Measurements from ENCODE around the gene DOCK2. TPM values are rescaled to one million over a fixed set of nuclear protein-coding genes. Genes with fewer than 3 reads are reported as not detected.

The DOCK2 gene
- total and polyA plus RNA-seq, 9 of the 15 experiments (the other 6 are each of a cell fraction or from before 2014, with no cell fraction given), result 4.5 to 42.6 (median 20.5) TPM

DNA sequence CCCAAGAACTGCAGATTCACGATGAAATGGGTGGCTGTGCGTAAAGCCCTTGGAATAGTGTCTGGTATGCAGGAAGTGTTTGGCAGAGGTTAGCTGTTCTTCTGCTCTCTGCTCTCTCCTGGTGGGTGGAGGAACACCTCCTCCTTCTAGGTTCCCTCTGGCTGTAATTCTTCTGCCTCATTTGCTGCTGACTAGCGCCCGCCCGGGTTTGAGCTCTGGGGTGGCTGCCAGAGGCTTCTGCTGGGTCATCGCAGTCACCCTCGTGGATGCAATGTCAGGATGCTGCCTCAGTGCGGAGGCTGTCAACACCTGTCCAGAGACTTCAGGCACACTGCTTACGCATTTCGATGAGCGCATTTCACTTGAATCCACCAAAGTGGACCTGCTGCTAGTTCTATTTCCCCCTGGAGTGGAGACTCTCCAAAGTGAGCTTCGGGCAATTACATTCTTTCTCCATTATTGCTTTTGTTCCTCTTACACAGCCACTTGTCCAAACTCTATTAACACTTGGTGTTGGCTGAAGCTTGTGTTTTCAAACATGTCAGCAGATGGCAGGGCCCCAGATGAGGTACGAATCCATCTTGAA, 11.7 kb downstream of the DOCK2 start:
- Histone ChIP-seq H3K36me3 (ENCODE audit: control insufficient read depth, insufficient read depth, low read length) (no peaks in the 10 kb centered on the region), H3K27me3 (ENCODE audit: control insufficient read depth in 2 of 2, insufficient read depth in 2 of 2, low read length in 2 of 2) (no peaks in the 10 kb centered on the region), H3K79me2 (ENCODE audit: control insufficient read depth, insufficient read depth, low read length) (no peaks in the 10 kb centered on the region; the same call in 1 of the 3 replicates), H3K4me2 (ENCODE audit: insufficient read depth, low read length) (no peak overlapping the region), H3K9ac (ENCODE audit: insufficient read depth in 1 of 2, low read depth in 2 of 2, low read length in 2 of 2) (no peak overlapping the region), H3K9me3 (replicated peaks; ENCODE audit: control insufficient read depth, insufficient read depth, low read depth, low read length) (no peaks in the 10 kb centered on the region), H3K9me1 (ENCODE audit: control insufficient read depth, insufficient read depth, low read length) (no peaks in the 10 kb centered on the region), H4K20me1 (replicated peaks; ENCODE audit: control insufficient read depth, insufficient read depth, low read length) (peaks cover 7% of the 10 kb centered on the region; the same call in 1 of the 2 replicates), H3K4me3 (no peak overlapping the region), H3K27ac (ENCODE audit: extremely low read depth, low read depth, low read length) (no peak overlapping the region), H2AFZ (ENCODE audit: low read depth, low read length) (no peak overlapping the region), H3K4me1 (replicated peaks in 1 of 2; ENCODE audit: control insufficient read depth in 2 of 2, insufficient read depth in 2 of 2, low read length in 2 of 2) (peaks cover 11 to 44% of the 10 kb centered on the region in 2 experiments)
- POLR2A ChIA-PET, result no interaction called here
- intact Hi-C loops (cut with micrococcal nuclease) (no loop called here), in situ Hi-C loops (cut with MboI) (no loop called here)
- no TSS peak for BruUV-seq (replicated peaks)
- CTCF ChIA-PET (ENCODE audit: low intra/inter-chr PET ratio), result no interaction called here
- 43% methylated on average over 13 of the region's 13 CpGs for WGBS (ENCODE audit: insufficient coverage, low coverage, missing lambda C conversion rate)
- TF ChIP-seq NFE2 (IDR thresholded peaks at IDR 0.05; ENCODE audit: low read depth), result peak; percentile 38; the same call in 1 of the 2 replicates
- TF ChIP-seq ZNF184 (CRISPR knock-in tag; IDR thresholded peaks at IDR 0.05), result no peak
- ATAC-seq (no peak), DNase-seq (ENCODE audit: extremely low read depth in 1 of 4, low spot score in 3 of 4) (peak in 1 of 4 experiments; percentile 11), FAIRE-seq (no peak)

DNA sequence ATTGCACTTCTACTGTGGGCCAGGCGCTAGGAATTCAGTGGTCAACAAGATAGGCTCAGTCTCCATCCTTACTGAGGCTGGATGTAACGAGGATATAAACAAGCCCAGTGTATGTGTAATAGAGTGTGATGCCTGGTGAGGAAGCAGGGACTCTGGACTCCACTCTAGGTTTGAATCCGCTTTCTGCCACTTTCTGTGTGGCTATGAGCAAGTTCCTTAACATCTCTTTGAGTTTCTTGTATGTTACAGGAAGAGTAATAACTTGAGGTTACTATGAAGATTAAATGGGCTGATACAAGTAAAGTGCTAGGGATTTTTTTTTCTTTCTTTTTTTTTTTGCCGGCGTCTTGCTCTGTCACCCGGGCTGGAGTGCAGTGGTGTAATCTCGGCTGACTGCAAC, 12.4 kb downstream of the DOCK2 start:
- Histone ChIP-seq H3K4me2 (ENCODE audit: insufficient read depth, low read length) (no peak overlapping the region), H3K27me3 (ENCODE audit: control insufficient read depth in 2 of 2, insufficient read depth in 2 of 2, low read length in 2 of 2) (no peaks in the 10 kb centered on the region), H3K9me3 (replicated peaks; ENCODE audit: control insufficient read depth, insufficient read depth, low read depth, low read length) (no peaks in the 10 kb centered on the region), H3K9me1 (ENCODE audit: control insufficient read depth, insufficient read depth, low read length) (no peaks in the 10 kb centered on the region), H3K9ac (ENCODE audit: insufficient read depth in 1 of 2, low read depth in 2 of 2, low read length in 2 of 2) (no peak overlapping the region), H3K27ac (ENCODE audit: extremely low read depth, low read depth, low read length) (no peak overlapping the region), H3K79me2 (ENCODE audit: control insufficient read depth, insufficient read depth, low read length) (no peaks in the 10 kb centered on the region; the same call in 1 of the 3 replicates), H2AFZ (ENCODE audit: low read depth, low read length) (no peak overlapping the region), H3K36me3 (ENCODE audit: control insufficient read depth, insufficient read depth, low read length) (no peaks in the 10 kb centered on the region), H3K4me3 (no peak overlapping the region), H4K20me1 (replicated peaks; ENCODE audit: control insufficient read depth, insufficient read depth, low read length) (peaks cover 7% of the 10 kb centered on the region; the same call in 1 of the 2 replicates), H3K4me1 (replicated peaks in 1 of 2; ENCODE audit: control insufficient read depth in 2 of 2, insufficient read depth in 2 of 2, low read length in 2 of 2) (peaks cover 11 to 44% of the 10 kb centered on the region in 2 experiments)
- intact Hi-C loops (cut with micrococcal nuclease) (no loop called here), in situ Hi-C loops (cut with MboI) (no loop called here)
- DNase-seq (ENCODE audit: extremely low read depth in 1 of 4, low spot score in 3 of 4) (no peak), ATAC-seq (no peak), FAIRE-seq (no peak)
- CTCF ChIA-PET (ENCODE audit: low intra/inter-chr PET ratio), result no interaction called here
- POLR2A ChIA-PET, result no interaction called here
- 40% methylated on average over 7 of the region's 7 CpGs for WGBS (ENCODE audit: insufficient coverage, low coverage, missing lambda C conversion rate)
- BruUV-seq (replicated peaks), result no TSS peak
- TF ChIP-seq CBFA2T3 (IDR thresholded peaks at IDR 0.05) (no peak), ETV1 (tag; conservative IDR thresholded peaks at IDR 0.05; ENCODE audit: low read depth) (no peak), ZNF232 (CRISPR knock-in tag; IDR thresholded peaks at IDR 0.05) (no peak)
- TF ChIP-seq, protein P1, sequence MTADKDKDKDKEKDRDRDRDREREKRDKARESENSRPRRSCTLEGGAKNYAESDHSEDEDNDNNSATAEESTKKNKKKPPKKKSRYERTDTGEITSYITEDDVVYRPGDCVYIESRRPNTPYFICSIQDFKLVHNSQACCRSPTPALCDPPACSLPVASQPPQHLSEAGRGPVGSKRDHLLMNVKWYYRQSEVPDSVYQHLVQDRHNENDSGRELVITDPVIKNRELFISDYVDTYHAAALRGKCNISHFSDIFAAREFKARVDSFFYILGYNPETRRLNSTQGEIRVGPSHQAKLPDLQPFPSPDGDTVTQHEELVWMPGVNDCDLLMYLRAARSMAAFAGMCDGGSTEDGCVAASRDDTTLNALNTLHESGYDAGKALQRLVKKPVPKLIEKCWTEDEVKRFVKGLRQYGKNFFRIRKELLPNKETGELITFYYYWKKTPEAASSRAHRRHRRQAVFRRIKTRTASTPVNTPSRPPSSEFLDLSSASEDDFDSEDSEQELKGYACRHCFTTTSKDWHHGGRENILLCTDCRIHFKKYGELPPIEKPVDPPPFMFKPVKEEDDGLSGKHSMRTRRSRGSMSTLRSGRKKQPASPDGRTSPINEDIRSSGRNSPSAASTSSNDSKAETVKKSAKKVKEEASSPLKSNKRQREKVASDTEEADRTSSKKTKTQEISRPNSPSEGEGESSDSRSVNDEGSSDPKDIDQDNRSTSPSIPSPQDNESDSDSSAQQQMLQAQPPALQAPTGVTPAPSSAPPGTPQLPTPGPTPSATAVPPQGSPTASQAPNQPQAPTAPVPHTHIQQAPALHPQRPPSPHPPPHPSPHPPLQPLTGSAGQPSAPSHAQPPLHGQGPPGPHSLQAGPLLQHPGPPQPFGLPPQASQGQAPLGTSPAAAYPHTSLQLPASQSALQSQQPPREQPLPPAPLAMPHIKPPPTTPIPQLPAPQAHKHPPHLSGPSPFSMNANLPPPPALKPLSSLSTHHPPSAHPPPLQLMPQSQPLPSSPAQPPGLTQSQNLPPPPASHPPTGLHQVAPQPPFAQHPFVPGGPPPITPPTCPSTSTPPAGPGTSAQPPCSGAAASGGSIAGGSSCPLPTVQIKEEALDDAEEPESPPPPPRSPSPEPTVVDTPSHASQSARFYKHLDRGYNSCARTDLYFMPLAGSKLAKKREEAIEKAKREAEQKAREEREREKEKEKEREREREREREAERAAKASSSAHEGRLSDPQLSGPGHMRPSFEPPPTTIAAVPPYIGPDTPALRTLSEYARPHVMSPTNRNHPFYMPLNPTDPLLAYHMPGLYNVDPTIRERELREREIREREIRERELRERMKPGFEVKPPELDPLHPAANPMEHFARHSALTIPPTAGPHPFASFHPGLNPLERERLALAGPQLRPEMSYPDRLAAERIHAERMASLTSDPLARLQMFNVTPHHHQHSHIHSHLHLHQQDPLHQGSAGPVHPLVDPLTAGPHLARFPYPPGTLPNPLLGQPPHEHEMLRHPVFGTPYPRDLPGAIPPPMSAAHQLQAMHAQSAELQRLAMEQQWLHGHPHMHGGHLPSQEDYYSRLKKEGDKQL (CRISPR knock-in tag; IDR thresholded peaks at IDR 0.05; ENCODE audit: borderline replicate concordance), result no peak
- TF ChIP-seq, protein P2, sequence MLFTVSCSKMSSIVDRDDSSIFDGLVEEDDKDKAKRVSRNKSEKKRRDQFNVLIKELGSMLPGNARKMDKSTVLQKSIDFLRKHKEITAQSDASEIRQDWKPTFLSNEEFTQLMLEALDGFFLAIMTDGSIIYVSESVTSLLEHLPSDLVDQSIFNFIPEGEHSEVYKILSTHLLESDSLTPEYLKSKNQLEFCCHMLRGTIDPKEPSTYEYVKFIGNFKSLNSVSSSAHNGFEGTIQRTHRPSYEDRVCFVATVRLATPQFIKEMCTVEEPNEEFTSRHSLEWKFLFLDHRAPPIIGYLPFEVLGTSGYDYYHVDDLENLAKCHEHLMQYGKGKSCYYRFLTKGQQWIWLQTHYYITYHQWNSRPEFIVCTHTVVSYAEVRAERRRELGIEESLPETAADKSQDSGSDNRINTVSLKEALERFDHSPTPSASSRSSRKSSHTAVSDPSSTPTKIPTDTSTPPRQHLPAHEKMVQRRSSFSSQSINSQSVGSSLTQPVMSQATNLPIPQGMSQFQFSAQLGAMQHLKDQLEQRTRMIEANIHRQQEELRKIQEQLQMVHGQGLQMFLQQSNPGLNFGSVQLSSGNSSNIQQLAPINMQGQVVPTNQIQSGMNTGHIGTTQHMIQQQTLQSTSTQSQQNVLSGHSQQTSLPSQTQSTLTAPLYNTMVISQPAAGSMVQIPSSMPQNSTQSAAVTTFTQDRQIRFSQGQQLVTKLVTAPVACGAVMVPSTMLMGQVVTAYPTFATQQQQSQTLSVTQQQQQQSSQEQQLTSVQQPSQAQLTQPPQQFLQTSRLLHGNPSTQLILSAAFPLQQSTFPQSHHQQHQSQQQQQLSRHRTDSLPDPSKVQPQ (CRISPR knock-in tag; IDR thresholded peaks at IDR 0.05; ENCODE audit: borderline replicate concordance), result no peak

All from K562 (cell line).